HG03354 (cell line): ENCODE results near the gene TSSK3.
A peak's percentile ranks its signal among the peaks of the same experiment; 100 is the strongest.
"Not testable (repeated sequence)": the region's sequence is repeated elsewhere in the genome, so short reads cannot be mapped to it uniquely, and the experiment has no call there.

ENCODE experiments used
- ATAC-seq: cut with Tn5 transposase; IDR thresholded peaks from one replicate; pipeline ENCODE4 v1.9.1; 2021; ENCODE audit warnings: mild to moderate bottlenecking; ENCODE audit not compliant: unreplicated experiment, poor library complexity, severe bottlenecking

Gene TSSK3

GRCh38 chr1:32337855-32338636 lies 24.3 kb upstream of the TSSK3 start:
- no peak for ATAC-seq

GRCh38 chr1:32338637-32339145 lies 23.6 kb upstream of the TSSK3 start:
- no peak for ATAC-seq

GRCh38 chr1:32339363-32339978 lies 22.9 kb upstream of the TSSK3 start:
- no peak for ATAC-seq

- no peak for ATAC-seq
Observed at GRCh38 chr1:32341186-32341757, 21.1 kb upstream of the TSSK3 start.

- no peak for ATAC-seq
Observed at GRCh38 chr1:32341971-32342370, 20.4 kb upstream of the TSSK3 start.

- ATAC-seq = no peak
Observed at GRCh38 chr1:32342704-32343103, 19.6 kb upstream of the TSSK3 start.

- ATAC-seq = no peak
Observed at GRCh38 chr1:32345289-32345827, 17.0 kb upstream of the TSSK3 start.

GRCh38 chr1:32346532-32347157 lies 15.7 kb upstream of the TSSK3 start:
- ATAC-seq = no peak

GRCh38 chr1:32349211-32349708 lies 13.1 kb upstream of the TSSK3 start:
- ATAC-seq = no peak

- peak; percentile 43 for ATAC-seq
Observed at GRCh38 chr1:32350785-32351398, 11.4 kb upstream of the TSSK3 start.

- ATAC-seq = peak; percentile 83
Observed at GRCh38 chr1:32351399-32352238, 10.7 kb upstream of the TSSK3 start.

GRCh38 chr1:32352239-32352745 lies 10.0 kb upstream of the TSSK3 start:
- ATAC-seq = no peak

- ATAC-seq = no peak
Observed at GRCh38 chr1:32352831-32353383, 9.4 kb upstream of the TSSK3 start.

GRCh38 chr1:32353431-32353830 lies 8.9 kb upstream of the TSSK3 start:
- ATAC-seq = no peak

GRCh38 chr1:32353886-32354570 lies 8.3 kb upstream of the TSSK3 start:
- no peak for ATAC-seq

- ATAC-seq = not testable (repeated sequence)
Observed at GRCh38 chr1:32355778-32356177, 6.6 kb upstream of the TSSK3 start.

- no peak for ATAC-seq
Observed at GRCh38 chr1:32356478-32356877, 5.9 kb upstream of the TSSK3 start.

- ATAC-seq = no peak
Observed at GRCh38 chr1:32357614-32358013, 4.7 kb upstream of the TSSK3 start.
